Activated T-cell treated with anti-CD3 and anti-CD28 coated beads, Interleukin-2, amount 50 U/mL, for 4 hours (primary cell): ENCODE results near the gene MKKS. TPM values are rescaled to one million over a fixed set of nuclear protein-coding genes. Genes with fewer than 3 reads are reported as not detected.
"Not testable (repeated sequence)": the region's sequence is repeated elsewhere in the genome, so short reads cannot be mapped to it uniquely, and the experiment has no call there.

Experiments
- ATAC-seq, 2 donors: fragments of 200-7000 bp; cut with Tn5 transposase; one replicate each; pipeline ENCODE4 v1.10.0; 2021
- DNase-seq: peaks from one replicate; pipeline ENCODE4 v3.0.0-alpha.2; 2020
- H3K27me3 Mint-ChIP-seq: one replicate; pipeline ENCODE4 v1.8.0; 2021; ENCODE audit warnings: low read depth, mixed read lengths
- H3K36me3 Mint-ChIP-seq: one replicate; pipeline ENCODE4 v1.8.0; 2022; ENCODE audit warnings: mixed read lengths; ENCODE audit not compliant: insufficient read depth
- H3K4me1 Mint-ChIP-seq: one replicate; pipeline ENCODE4 v1.8.0; 2021; ENCODE audit warnings: low read depth, mixed read lengths
- H3K4me3 Mint-ChIP-seq: one replicate; pipeline ENCODE4 v1.8.0; 2021; ENCODE audit warnings: mild to moderate bottlenecking, moderate library complexity, mixed read lengths
- H3K9me3 Mint-ChIP-seq: one replicate; pipeline ENCODE4 v1.8.0; 2021; ENCODE audit warnings: mixed read lengths
- total RNA-seq, 3 donors: library from RNA; stranded (reverse); gene quantifications; one replicate each; pipeline ENCODE4 v1.2.1, GENCODE V29; 2021

Gene MKKS
- total RNA-seq, 3 donors from 2014 or later, result 5.5 to 6.2 (median 6.0) TPM

DNA sequence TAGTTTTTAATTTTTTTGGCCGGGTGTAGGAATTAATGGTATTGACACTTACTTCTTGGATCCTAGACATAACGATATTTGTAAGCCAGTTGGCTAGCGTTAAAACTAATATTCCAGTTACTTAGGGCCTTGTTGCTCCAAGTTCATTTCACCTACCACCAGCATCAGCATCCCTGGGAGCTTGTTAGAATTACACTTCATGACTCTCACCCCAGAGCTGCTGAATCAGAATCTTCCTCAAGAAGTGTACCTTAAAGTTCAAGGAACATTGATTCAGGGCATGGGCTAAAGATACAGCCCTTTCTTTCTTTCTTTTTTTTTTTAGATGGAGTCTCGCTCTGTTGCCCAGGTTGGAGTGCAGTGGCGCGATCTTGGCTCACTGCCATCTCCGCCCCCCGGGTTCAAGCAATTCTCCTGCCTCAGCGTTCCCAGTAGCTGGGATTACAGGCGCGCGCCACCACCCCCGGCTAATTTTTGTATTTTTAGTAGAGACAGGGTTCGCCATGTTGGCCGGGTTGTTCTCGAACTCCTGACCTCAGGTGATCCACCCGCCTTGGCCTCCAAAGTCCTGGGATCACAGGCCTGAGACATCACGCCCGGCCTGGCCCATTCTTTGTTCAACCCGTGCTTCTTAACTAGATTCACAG is 2.2 kb upstream of the MKKS start:
- Mint-ChIP-seq H3K27me3 (no peaks in the 10 kb centered on the region), H3K4me3 (peak overlapping the region; percentile 96), H3K9me3 (no peaks in the 10 kb centered on the region), H3K36me3 (no peaks in the 10 kb centered on the region), H3K4me1 (peaks cover 38% of the 10 kb centered on the region)
- ATAC-seq (no peak), DNase-seq (no peak)

DNA sequence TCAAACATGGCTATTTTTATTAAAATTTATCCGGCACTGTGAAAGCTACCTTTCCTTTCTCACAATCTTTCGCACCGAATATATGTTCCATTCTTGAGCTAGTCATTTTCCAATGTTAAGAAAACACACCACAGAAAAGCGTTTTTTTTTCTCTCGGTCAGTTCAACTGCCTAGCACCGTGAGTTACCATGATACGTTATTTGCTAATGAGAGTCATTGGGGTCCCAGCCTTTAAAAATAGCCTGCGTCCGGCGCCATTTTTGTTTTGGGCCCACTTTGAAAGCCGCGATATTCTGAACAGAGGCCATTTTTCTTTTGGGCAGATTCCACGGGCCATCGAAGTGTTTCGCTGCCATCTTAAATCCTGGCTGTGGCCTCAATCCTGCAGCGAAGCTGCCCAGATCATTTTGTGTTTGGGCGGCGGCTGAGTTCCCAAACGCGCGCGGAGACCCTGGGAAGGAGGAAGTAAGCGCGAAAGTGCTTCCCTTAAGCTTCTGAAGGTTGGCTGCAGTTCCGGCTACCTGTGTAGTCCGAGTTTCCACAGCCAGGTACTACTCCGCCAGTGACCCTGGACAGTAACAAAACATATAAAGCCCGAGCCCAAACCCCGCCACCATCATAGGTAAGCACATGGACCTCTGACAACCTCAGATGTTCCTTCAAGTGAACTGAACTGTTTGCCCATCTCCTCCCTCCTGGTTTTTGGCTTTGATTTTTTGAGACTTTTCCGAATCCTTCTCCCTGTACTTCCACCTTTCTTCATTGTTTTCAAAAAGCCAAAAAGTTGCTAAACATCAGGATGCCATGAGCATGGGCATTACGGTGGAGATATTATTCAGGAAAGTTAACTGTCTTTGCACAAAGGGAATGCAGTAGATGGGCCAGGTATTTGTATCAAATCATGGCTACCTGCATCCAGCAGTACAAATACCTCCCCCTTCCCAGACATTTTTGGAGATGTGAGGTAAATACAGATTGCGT is 1.1 kb upstream of the MKKS start, which contains the start of gene SLX4IP:
Gene SLX4IP, plus strand, starts transcription at position 474 of the 981 bp plus-strand sequence. CDS start 22,900 bp downstream, outside the sequence.
- ATAC-seq (peak; percentile 62 to 67), DNase-seq (peak; percentile 78)
- H3K9me3 Mint-ChIP-seq, result no peaks in the 10 kb centered on the region
- H3K4me3 Mint-ChIP-seq, result peak within 1 kb of the TSS; percentile 96
- no peaks in the 10 kb centered on the region for H3K27me3 Mint-ChIP-seq
- peaks cover 46% of the 10 kb centered on the region for H3K4me1 Mint-ChIP-seq
- H3K36me3 Mint-ChIP-seq, result no peaks in the 10 kb centered on the region

DNA sequence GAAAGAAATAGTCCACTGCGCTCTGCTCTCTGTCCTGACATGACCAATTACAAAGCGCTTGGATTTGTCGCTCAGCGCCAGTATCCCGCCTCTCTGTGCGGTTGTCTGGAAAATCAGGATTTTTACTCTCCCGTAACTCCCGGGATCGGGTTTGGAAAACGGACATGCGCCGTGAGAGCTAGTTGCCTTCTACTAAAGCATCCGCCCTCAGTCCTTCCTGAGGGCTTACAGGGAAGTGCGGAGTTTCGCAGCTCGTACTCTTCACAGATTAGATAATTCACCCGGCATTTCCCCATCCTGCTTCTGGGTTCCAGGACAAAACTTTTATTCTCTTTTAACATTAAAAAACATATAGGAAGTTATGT is 427 bp upstream of the MKKS start:
- peak; percentile 58 for DNase-seq
- H3K4me1 Mint-ChIP-seq, result peaks cover 50% of the 10 kb centered on the region
- no peaks in the 10 kb centered on the region for H3K9me3 Mint-ChIP-seq
- H3K4me3 Mint-ChIP-seq, result peak overlapping the region; percentile 96
- H3K36me3 Mint-ChIP-seq, result no peaks in the 10 kb centered on the region
- peak; percentile 64 for ATAC-seq
- no peaks in the 10 kb centered on the region for H3K27me3 Mint-ChIP-seq

DNA sequence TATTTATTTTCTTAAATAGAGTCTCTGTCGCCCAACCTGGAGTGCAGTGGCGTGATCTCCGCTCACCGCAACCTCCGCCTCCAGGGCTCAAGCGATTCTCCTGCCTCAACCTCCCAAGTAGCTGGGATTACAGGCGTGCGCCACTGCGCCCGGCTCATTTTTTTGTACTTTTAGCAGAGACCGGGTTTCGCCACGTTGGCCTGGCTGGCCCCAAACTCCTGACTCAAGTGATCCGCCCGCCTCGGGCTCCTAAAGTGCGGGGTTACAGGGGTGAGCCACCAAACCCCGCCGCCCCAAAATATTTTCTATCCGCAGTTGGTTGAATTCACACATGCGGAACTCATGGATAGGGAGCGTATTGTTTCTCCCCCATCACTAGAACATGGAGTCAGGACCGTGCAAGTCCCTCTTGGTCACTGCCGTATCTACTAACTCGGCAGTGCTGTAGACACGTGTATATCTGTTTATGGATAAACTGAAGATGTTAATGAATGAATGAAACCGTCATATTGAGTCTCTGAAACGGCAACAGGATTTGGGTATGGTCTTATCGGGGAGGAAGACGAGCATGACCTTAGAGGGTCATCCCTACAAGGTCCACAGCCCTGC is 904 bp downstream of the MKKS start:
- DNase-seq, result no peak
- Mint-ChIP-seq H3K4me3 (peak overlapping the region; percentile 96), H3K4me1 (peaks cover 55% of the 10 kb centered on the region), H3K9me3 (no peaks in the 10 kb centered on the region), H3K27me3 (no peaks in the 10 kb centered on the region), H3K36me3 (peaks cover 4% of the 10 kb centered on the region)
- ATAC-seq, result no peak

DNA sequence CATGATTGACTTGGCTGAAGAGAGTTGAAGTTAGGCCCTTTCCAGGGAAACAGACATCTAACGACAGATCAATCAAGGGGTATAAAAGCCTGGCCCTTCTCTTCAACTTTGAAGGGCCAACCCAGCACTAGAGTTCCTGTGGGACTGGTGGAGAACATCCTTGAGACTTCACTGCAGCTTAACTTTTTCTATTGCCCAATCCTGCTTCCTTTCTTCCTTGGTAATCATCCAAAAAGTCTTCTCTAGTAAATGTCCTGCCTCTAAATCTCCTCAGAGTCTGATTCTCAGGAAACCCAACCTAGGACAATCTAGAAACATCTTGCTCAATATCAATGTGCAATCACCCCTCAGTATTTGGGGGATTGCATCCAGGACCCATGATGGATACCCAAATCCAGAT is 1.9 kb downstream of the MKKS start:
- no peaks in the 10 kb centered on the region for H3K9me3 Mint-ChIP-seq
- peak overlapping the region; percentile 53 for H3K4me3 Mint-ChIP-seq
- ATAC-seq (no peak), DNase-seq (no peak)
- no peaks in the 10 kb centered on the region for H3K27me3 Mint-ChIP-seq
- H3K4me1 Mint-ChIP-seq, result peaks cover 58% of the 10 kb centered on the region
- peaks cover 4% of the 10 kb centered on the region for H3K36me3 Mint-ChIP-seq

DNA sequence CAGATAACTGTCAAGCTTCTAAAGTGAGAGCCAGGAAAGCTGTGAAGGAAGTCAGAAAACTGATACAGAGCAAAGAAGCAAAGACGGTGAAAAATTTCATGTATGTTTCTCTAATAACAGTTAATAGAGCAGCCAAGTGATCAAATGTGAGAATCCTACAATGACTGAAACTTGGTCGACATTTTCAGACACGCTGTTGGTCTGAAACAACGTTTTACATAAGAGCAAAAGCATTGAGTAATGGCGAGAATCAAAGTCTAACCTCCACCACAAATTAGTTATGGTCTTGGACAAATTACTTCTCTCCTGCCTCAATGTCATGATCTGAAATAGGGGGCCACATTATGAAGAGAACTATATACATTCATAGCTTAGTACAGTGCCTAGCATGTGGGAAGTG is 3.3 kb downstream of the MKKS start:
- Mint-ChIP-seq H3K4me1 (peaks cover 52% of the 10 kb centered on the region), H3K9me3 (no peaks in the 10 kb centered on the region), H3K27me3 (no peaks in the 10 kb centered on the region), H3K4me3 (no peak overlapping the region), H3K36me3 (peaks cover 6% of the 10 kb centered on the region)
- no peak for ATAC-seq
- DNase-seq, result no peak

DNA sequence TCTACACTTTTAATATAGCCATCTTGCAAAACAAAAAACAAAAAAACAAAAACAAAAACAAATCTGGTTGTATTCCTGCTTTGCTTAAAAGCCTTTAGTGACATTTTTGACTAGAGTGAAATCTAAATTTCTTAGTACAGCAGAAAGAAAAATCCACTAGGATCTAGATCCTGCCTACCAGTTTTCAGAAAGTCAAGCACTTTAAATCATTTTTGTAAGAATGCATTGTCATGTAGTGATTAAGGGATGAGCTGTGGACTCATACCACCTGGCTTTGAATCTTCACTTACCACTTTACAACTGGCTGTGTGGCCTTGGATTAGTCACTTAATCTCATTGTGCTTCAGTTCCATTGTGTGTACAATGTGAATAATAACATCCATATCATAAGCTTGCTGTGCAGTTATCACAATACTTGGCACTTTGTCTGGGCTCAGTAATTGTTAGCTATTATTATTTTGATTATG is 4.0 kb downstream of the MKKS start:
- DNase-seq (no peak), ATAC-seq (no peak)
- peaks cover 47% of the 10 kb centered on the region for H3K4me1 Mint-ChIP-seq
- no peak overlapping the region for H3K4me3 Mint-ChIP-seq
- peaks cover 6% of the 10 kb centered on the region for H3K36me3 Mint-ChIP-seq
- H3K27me3 Mint-ChIP-seq, result no peaks in the 10 kb centered on the region
- H3K9me3 Mint-ChIP-seq, result no peaks in the 10 kb centered on the region

DNA sequence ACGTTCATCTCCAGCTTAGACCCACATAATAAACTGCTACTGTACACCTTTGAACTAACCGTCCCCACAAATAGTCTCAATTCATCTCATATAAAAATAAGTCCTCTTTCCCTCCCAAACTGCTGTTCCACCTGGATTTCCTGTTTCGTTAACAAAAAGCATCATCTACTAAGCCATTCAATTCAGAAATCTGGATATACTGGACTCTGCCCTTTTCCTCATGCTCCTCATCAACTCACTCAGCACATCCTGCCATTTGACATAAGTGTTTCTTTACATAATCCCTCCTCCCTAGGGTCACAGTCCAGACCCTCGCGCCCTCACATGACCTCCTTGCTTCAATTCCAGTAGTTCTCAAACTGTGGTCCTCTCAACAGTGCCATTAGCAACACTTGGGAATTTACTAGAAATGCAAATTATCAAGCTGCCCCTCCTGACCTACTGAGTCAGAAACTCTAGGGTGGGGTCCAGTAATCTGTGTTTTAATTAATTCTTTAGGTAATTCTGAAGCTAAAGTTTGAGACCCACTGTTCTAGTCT is 4.5 kb downstream of the MKKS start:
- H3K4me3 Mint-ChIP-seq, result no peak overlapping the region
- H3K4me1 Mint-ChIP-seq, result peaks cover 47% of the 10 kb centered on the region
- no peaks in the 10 kb centered on the region for H3K27me3 Mint-ChIP-seq
- no peaks in the 10 kb centered on the region for H3K9me3 Mint-ChIP-seq
- no peak for ATAC-seq
- H3K36me3 Mint-ChIP-seq, result peaks cover 6% of the 10 kb centered on the region
- DNase-seq, result no peak

DNA sequence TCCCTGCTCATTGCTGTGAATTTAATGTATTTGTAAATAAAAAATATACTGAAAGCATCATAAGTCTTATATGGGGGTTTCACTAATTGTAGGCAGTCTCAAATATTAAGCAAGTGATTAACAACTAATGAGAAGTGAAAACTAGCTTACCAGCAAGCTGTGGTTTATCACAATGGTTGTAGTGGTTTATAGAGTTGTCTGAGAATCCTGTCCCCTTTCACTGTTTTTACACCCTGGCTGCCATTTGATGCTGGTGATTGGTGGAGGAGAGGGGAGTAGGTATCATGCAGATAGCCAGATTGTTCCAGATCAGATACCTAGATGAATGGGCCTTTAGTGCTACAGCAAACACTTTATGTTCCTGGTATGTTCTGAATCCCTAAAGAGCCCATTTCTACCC is 6.0 kb downstream of the MKKS start:
- DNase-seq, result no peak
- peaks cover 9% of the 10 kb centered on the region for H3K36me3 Mint-ChIP-seq
- no peaks in the 10 kb centered on the region for H3K27me3 Mint-ChIP-seq
- no peak overlapping the region for H3K4me3 Mint-ChIP-seq
- peaks cover 44% of the 10 kb centered on the region for H3K4me1 Mint-ChIP-seq
- no peaks in the 10 kb centered on the region for H3K9me3 Mint-ChIP-seq
- no peak for ATAC-seq

DNA sequence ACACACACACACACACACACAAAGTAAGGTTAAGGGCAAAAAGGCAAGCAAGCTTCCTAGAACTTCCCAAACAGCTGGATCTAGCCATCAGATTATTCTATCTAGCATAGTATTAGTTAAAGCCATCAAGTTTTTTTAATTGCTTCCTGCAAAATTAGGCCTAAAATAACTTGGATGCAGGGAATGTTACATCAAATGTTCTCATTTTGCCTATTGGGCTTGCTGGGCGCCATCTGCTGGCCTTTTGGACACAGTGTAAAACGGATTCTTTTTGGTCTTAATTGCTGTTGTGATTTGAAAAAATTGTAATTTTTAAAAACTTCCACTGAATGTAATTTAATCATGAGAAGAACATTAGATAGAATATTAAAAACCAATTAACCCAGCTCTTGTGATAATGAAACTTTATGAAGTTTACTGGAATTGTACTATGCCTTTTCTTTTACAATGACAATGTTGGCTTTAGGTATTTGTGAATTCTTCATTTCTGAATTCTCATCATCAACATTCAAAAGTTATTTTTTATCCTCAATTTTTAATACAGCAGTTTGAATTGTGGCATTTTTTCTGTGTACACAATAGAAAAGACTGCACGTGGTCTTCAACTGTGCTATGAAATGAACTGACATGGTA is 6.8 kb downstream of the MKKS start:
- Mint-ChIP-seq H3K4me1 (peaks cover 41% of the 10 kb centered on the region), H3K27me3 (no peaks in the 10 kb centered on the region), H3K9me3 (no peaks in the 10 kb centered on the region), H3K4me3 (no peak overlapping the region), H3K36me3 (peaks cover 9% of the 10 kb centered on the region)
- DNase-seq (peak; percentile 36), ATAC-seq (no peak)

DNA sequence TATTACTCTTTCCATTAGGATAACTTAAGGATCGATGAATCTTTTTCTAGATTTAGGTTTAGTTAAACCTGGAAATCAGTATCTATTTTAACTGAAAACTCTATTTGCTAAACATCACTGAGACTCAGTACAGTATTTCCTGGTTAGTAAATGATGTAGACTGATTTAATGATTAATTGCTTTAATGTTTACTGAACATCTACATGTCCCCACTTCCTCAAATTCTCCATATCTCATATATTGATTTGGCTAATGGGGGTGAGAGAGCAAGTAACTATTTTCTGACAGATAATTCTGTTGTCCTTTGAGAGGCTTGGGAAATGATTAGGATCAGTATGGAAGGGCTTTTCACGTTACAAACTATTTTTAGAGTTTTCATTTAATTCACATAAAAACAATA is 10.3 kb downstream of the MKKS start:
- H3K4me3 Mint-ChIP-seq, result no peak overlapping the region
- H3K27me3 Mint-ChIP-seq, result no peaks in the 10 kb centered on the region
- peaks cover 7% of the 10 kb centered on the region for H3K36me3 Mint-ChIP-seq
- DNase-seq (no peak), ATAC-seq (no peak)
- H3K9me3 Mint-ChIP-seq, result no peaks in the 10 kb centered on the region
- peaks cover 15% of the 10 kb centered on the region for H3K4me1 Mint-ChIP-seq

DNA sequence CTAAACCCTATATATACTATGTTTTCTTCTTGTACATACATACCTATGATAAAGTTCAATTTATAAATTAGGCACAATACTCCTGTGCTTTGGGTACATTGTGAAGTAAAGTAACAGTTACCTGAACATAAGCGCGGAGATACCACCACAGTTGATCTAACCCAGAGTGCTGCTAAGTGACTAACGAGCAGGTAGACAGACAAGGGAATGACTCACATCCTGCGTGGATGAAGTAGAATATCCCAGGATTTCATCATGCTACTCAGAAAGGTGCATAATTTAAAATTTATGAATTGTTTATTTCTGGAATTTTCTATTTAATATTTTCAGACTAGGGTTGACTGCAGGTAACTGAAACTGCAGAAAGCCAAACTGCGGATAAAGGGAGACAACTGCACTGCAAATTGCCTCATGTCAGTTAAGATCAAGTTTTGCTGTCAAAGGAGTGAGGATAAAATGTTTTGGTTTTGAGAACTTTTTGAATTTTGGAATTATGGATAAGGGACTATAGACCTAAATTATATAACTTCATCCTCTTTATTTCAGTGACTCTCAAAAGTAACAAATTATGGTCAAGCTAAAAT is 14.4 kb downstream of the MKKS start:
- Mint-ChIP-seq H3K4me3 (no peak overlapping the region), H3K27me3 (no peaks in the 10 kb centered on the region), H3K4me1 (peaks cover 10% of the 10 kb centered on the region), H3K9me3 (no peaks in the 10 kb centered on the region), H3K36me3 (peaks cover 13% of the 10 kb centered on the region)
- DNase-seq (no peak), ATAC-seq (no peak)

DNA sequence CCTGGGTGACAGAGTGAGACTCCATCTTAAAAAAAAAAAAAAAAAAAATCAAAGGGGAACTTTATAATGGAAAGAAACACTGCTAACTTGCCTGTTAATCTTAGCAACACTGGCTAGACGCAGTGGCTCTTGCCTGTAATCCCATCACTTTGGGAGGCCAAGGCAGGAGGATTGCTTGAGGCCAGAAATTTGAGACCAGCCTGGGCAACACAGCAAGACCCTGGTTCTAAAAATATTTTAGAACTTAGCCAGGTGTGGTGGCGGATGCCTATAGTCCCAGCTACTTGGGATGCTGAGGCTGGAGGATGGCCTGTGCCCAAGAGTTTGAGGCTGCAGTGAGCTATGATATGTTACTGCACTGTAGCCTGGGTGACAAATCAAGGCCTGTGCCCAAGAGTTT is 16.8 kb downstream of the MKKS start:
- H3K4me1 Mint-ChIP-seq, ATAC-seq, H3K4me3 Mint-ChIP-seq, H3K9me3 Mint-ChIP-seq, H3K27me3 Mint-ChIP-seq, DNase-seq: not testable (repeated sequence)
- H3K36me3 Mint-ChIP-seq, result peaks cover 13% of the 10 kb centered on the region
